IMR-90 (cell line): ENCODE data around the gene ANO4. TPM values are rescaled to one million over a fixed set of nuclear protein-coding genes. Genes with fewer than 3 reads are reported as not detected.

Experiments used
- ATAC-seq: fragments of 200-7000 bp; cut with Tn5 transposase; 2 replicates; pipeline ENCODE4 v1.9.1; 2020; ENCODE audit warnings: low read depth, mild to moderate bottlenecking, moderate library complexity
- BruUV-seq: library from RNA; stranded (reverse); fragments of 400-500 nt; replicated peaks from 2 replicates; lab custom pipeline; 2021; lab: Mats Ljungman, UMichigan
- CTCF ChIA-PET: fragments of 300-600 bp; formaldehyde crosslinking; extraction: SDS; loops from one replicate; lab custom pipeline; 2021; ENCODE audit warnings: antibody characterized with exemption; lab: Yijun Ruan, JAX
- POLR2A ChIA-PET: fragments of 300-600 bp; sonication (Branson Sonifier 250); formaldehyde crosslinking; loops from one replicate; lab custom pipeline; 2022; ENCODE audit warnings: antibody characterized with exemption; ENCODE audit not compliant: unreplicated experiment; lab: Charles Lee
- DNase-seq: peaks from one replicate; pipeline ENCODE4 v3.0.0; 2013
- H2AFZ ChIP-seq: replicated peaks from 2 replicates; pipeline ENCODE3; 2013; ENCODE audit warnings: low read length, mild to moderate bottlenecking; ENCODE audit not compliant: poor library complexity
- H2AK5ac ChIP-seq: 2 replicates; pipeline ENCODE4 v1.6.1; 2013; ENCODE audit warnings: low read depth, low read length, inconsistent platforms
- H2AK9ac ChIP-seq: replicated peaks from 2 replicates; pipeline ENCODE3; 2013; ENCODE audit warnings: mild to moderate bottlenecking, low read depth, low read length, moderate library complexity; ENCODE audit not compliant: poor library complexity
- H2BK120ac ChIP-seq: 2 replicates; pipeline ENCODE4 v1.6.1; 2013; ENCODE audit warnings: low read depth, low read length, inconsistent platforms
- H2BK15ac ChIP-seq: 3 replicates; pipeline ENCODE4 v1.6.1; 2013; ENCODE audit warnings: low read depth, low read length, inconsistent platforms
- H2BK20ac ChIP-seq: 2 replicates; pipeline ENCODE4 v1.6.1; 2013; ENCODE audit warnings: low read depth, mild to moderate bottlenecking, inconsistent platforms, low read length, moderate library complexity
- H2BK5ac ChIP-seq: 2 replicates; pipeline ENCODE4 v1.6.1; 2013; ENCODE audit warnings: mild to moderate bottlenecking, low read depth, low read length, inconsistent platforms; ENCODE audit not compliant: poor library complexity, severe bottlenecking
- H3K14ac ChIP-seq: replicated peaks from 2 replicates; pipeline ENCODE4 v1.6.1; 2013; ENCODE audit warnings: low read depth, low read length, inconsistent platforms
- H3K18ac ChIP-seq: 2 replicates; pipeline ENCODE4 v1.6.1; 2013; ENCODE audit warnings: low read depth, low read length, control low read depth
- H3K23ac ChIP-seq: 2 replicates; pipeline ENCODE4 v1.6.1; 2013; ENCODE audit warnings: low read depth, low read length, inconsistent platforms
- H3K27ac ChIP-seq: 2 replicates; pipeline ENCODE4 v1.5.1; 2013; ENCODE audit warnings: mild to moderate bottlenecking, control low read depth, low read length; ENCODE audit not compliant: insufficient read depth
- H3K27me3 ChIP-seq: 2 replicates; pipeline ENCODE4 v1.6.1; 2013; ENCODE audit warnings: low read length; ENCODE audit not compliant: control insufficient read depth, insufficient read depth
- H3K36me3 ChIP-seq: 2 replicates; pipeline ENCODE4 v1.6.1; 2013; ENCODE audit warnings: low read length, mixed read lengths; ENCODE audit not compliant: control insufficient read depth, insufficient read depth
- H3K4ac ChIP-seq: 2 replicates; pipeline ENCODE4 v1.6.1; 2013; ENCODE audit warnings: low read depth, low read length, inconsistent platforms
- H3K4me1 ChIP-seq: 2 replicates; pipeline ENCODE4 v1.6.1; 2013; ENCODE audit warnings: low read length, mixed read lengths; ENCODE audit not compliant: control insufficient read depth, insufficient read depth
- H3K4me2 ChIP-seq: 2 replicates; pipeline ENCODE4 v1.6.1; 2013; ENCODE audit warnings: low read depth, mild to moderate bottlenecking, control low read depth, low read length, moderate library complexity
- H3K4me3 ChIP-seq: 2 replicates; pipeline ENCODE4 v1.5.1; 2013; ENCODE audit warnings: low read depth, mild to moderate bottlenecking, control low read depth, low read length, moderate library complexity; ENCODE audit not compliant: insufficient read depth
- H3K56ac ChIP-seq: 2 replicates; pipeline ENCODE4 v1.6.1; 2013; ENCODE audit warnings: low read length, inconsistent platforms; ENCODE audit not compliant: insufficient read depth; ENCODE audit errors: extremely low read depth
- H3K79me1 ChIP-seq, 2 experiments: 2 replicates each; pipeline ENCODE4 v1.6.1; 2013; ENCODE audit warnings: low read length in 2 of 2, inconsistent platforms in 1 of 2, low read depth in 1 of 2
- H3K9ac ChIP-seq: 2 replicates; pipeline ENCODE4 v1.6.1; 2013; ENCODE audit warnings: low read depth, low read length, control low read depth
- H3K9me1 ChIP-seq: 2 replicates; pipeline ENCODE4 v1.6.1; 2013; ENCODE audit warnings: low read length, inconsistent platforms; ENCODE audit not compliant: insufficient read depth
- H3K9me3 ChIP-seq: 2 replicates; pipeline ENCODE4 v1.6.1; 2013; ENCODE audit warnings: low read length; ENCODE audit not compliant: control insufficient read depth, insufficient read depth
- H4K20me1 ChIP-seq: 2 replicates; pipeline ENCODE4 v1.6.1; 2013; ENCODE audit warnings: low read length, inconsistent platforms; ENCODE audit not compliant: insufficient read depth
- H4K5ac ChIP-seq: 2 replicates; pipeline ENCODE4 v1.6.1; 2013; ENCODE audit warnings: mild to moderate bottlenecking, low read depth, low read length, control low read depth
- H4K8ac ChIP-seq, 2 experiments: 2 replicates each; pipeline ENCODE4 v1.6.1; 2013; ENCODE audit warnings: low read depth in 2 of 2, low read length in 2 of 2, control low read depth in 1 of 2, inconsistent platforms in 1 of 2
- H4K91ac ChIP-seq: 2 replicates; pipeline ENCODE4 v1.6.1; 2013; ENCODE audit warnings: low read depth, low read length, inconsistent platforms; ENCODE audit not compliant: insufficient read depth
- BHLHE40 ChIP-seq: fragments of 150-350 bp; IDR thresholded peaks from 2 replicates; pipeline ENCODE4 v1.6.1; 2016; ENCODE audit warnings: mild to moderate bottlenecking, low read depth, low read length
- CEBPB ChIP-seq: IDR thresholded peaks from 2 replicates; pipeline ENCODE4 v1.6.1; 2012; ENCODE audit warnings: low read depth, low read length, improper control_type of control experiment
- CHD1 ChIP-seq: IDR thresholded peaks from 2 replicates; pipeline ENCODE4 v1.6.1; 2012; ENCODE audit warnings: low read depth, low read length, improper control_type of control experiment
- ELK1 ChIP-seq: fragments of 150-350 bp; IDR thresholded peaks from 2 replicates; pipeline ENCODE4 v1.6.1; 2016; ENCODE audit warnings: low read depth, mild to moderate bottlenecking, low read length, moderate library complexity, borderline replicate concordance
- MAFK ChIP-seq: IDR thresholded peaks from 2 replicates; pipeline ENCODE4 v1.6.1; 2012; ENCODE audit warnings: low read depth, low read length, improper control_type of control experiment
- MAZ ChIP-seq: IDR thresholded peaks from 2 replicates; pipeline ENCODE4 v1.6.1; 2012; ENCODE audit warnings: low read depth, mild to moderate bottlenecking, low read length, improper control_type of control experiment, moderate library complexity, borderline replicate concordance
- MXI1 ChIP-seq: IDR thresholded peaks from 2 replicates; pipeline ENCODE4 v1.6.1; 2012; ENCODE audit warnings: low read depth, mild to moderate bottlenecking, low read length, moderate library complexity, borderline replicate concordance
- NFE2L2 ChIP-seq: fragments of 150-350 bp; IDR thresholded peaks from 2 replicates; pipeline ENCODE4 v1.6.1; 2016; ENCODE audit warnings: low read depth, mild to moderate bottlenecking, low read length
- POLR2A ChIP-seq: IDR thresholded peaks from 2 replicates; pipeline ENCODE4 v1.6.1; 2012; ENCODE audit warnings: mild to moderate bottlenecking, low read depth, low read length
- RAD21 ChIP-seq: IDR thresholded peaks from 2 replicates; pipeline ENCODE4 v1.6.1; 2012; ENCODE audit warnings: low read length, improper control_type of control experiment
- RCOR1 ChIP-seq: IDR thresholded peaks from 2 replicates; pipeline ENCODE4 v1.6.1; 2012; ENCODE audit warnings: mild to moderate bottlenecking, low read length, improper control_type of control experiment; ENCODE audit not compliant: insufficient replicate concordance
- RFX5 ChIP-seq: IDR thresholded peaks from 2 replicates; pipeline ENCODE4 v1.8.0; 2012; ENCODE audit warnings: low read depth, mild to moderate bottlenecking, low read length, moderate library complexity
- SMC3 ChIP-seq: fragments of 150-350 bp; IDR thresholded peaks from 2 replicates; pipeline ENCODE4 v1.6.1; 2016; ENCODE audit warnings: low read depth, mild to moderate bottlenecking, antibody characterized with exemption, low read length, moderate library complexity
- WGBS, 2 experiments: methylation state at CpG; one replicate each; pipeline versions ENCODE4 v1.1.5 to v1.1.7; 2013; ENCODE audit warnings: missing lambda C conversion rate in 2 of 2; ENCODE audit not compliant: insufficient read length in 1 of 2; ENCODE audit errors: extremely low coverage in 2 of 2; 5-methylcytosine and 5-hydroxymethylcytosine counted together
- dilution Hi-C: fragments of 300-500 bp; cut with HindIII; formaldehyde crosslinking; loops from one replicate; pipeline ENCODE4 v1.14.3; 2018; ENCODE audit warnings: low sequenced_read_pairs; ENCODE audit not compliant: unreplicated experiment
- in situ Hi-C: fragments of 300-500 bp; cut with MboI; formaldehyde crosslinking; loops from 3 replicates; pipeline ENCODE4 v1.14.3; 2019; ENCODE audit warnings: low sequenced_read_pairs, inconsistent platforms, mixed read lengths
- intact Hi-C: fragments of 100-400 bp; cut with micrococcal nuclease; formaldehyde crosslinking; loops from 2 replicates; pipeline ENCODE4 v1.10.0; 2022
- polyA plus RNA-seq, 3 experiments: library from polyadenylated mRNA; depleted of rRNA; stranded (reverse); fragments of >200 nt; gene quantifications; 2 replicates each; pipeline ENCODE4 v1.2.3, GENCODE V29; 2012; ENCODE audit warnings: low replicate concordance in 1 of 3
- total RNA-seq: library from RNA; depleted of rRNA; stranded (reverse); fragments of >200 nt; gene quantifications from 2 replicates; pipeline ENCODE4 v1.2.3, GENCODE V29; 2012

Gene ANO4
- total and polyA plus RNA-seq, 2 of the 4 experiments (the other 2 are of a cell fraction) = 4.7 to 10.2 TPM

GRCh38 chr12:100830003-100830795, 35.6 kb downstream of the ANO4 start:
- ChIA-PET POLR2A (no interaction called here), CTCF (no interaction called here)
- Histone ChIP-seq H2AFZ (no peak overlapping the region), H2AK5ac (no peak overlapping the region), H4K5ac (no peak overlapping the region), H3K4me3 (no peak overlapping the region), H2BK20ac (no peak overlapping the region), H2AK9ac (no peak overlapping the region), H2BK15ac (no peak overlapping the region), H3K9me1 (peaks cover 4% of the 10 kb centered on the region; the same call in 1 of the 2 replicates), H3K4ac (no peak overlapping the region), H3K56ac (no peak overlapping the region), H2BK5ac (no peak overlapping the region), H4K91ac (no peak overlapping the region), H2BK120ac (no peak overlapping the region), H3K4me1 (no peaks in the 10 kb centered on the region), H4K20me1 (peaks cover 4% of the 10 kb centered on the region; the same call in 1 of the 2 replicates), H4K8ac (no peak overlapping the region), H3K9me3 (no peaks in the 10 kb centered on the region), H3K18ac (no peak overlapping the region), H3K27me3 (no peaks in the 10 kb centered on the region), H3K79me1 (peaks cover 2 to 4% of the 10 kb centered on the region in 2 experiments; a peak in 2 of 4 replicates), H3K36me3 (no peaks in the 10 kb centered on the region), H3K4me2 (no peak overlapping the region), H3K27ac (no peak overlapping the region), H3K14ac (no peak overlapping the region), H3K23ac (no peak overlapping the region), H3K9ac (no peak overlapping the region)
- intact Hi-C loops = no loop called here
- DNase-seq (no peak), ATAC-seq (no peak)
- in situ Hi-C loops = no loop called here
- TF ChIP-seq RAD21 (no peak), CEBPB (no peak), CHD1 (no peak), NFE2L2 (no peak), MXI1 (no peak), SMC3 (no peak), POLR2A (no peak), MAFK (no peak), ELK1 (no peak), RFX5 (no peak), BHLHE40 (no peak), RCOR1 (no peak), MAZ (no peak)
- WGBS, 2 experiments = no CpG with 5 or more reads among the region's 6 CpGs
- no TSS peak for BruUV-seq
- dilution Hi-C loops = no loop called here
